Stomach smooth muscle (tissue), 2 donors: Measurements from ENCODE around the gene FTH1.

ENCODE experiments used
- H3K27ac ChIP-seq: one replicate; pipeline ENCODE4 v1.7.0; 2013; ENCODE audit warnings: mild to moderate bottlenecking, low read length, inconsistent platforms
- H3K27me3 ChIP-seq, 2 donors: one replicate each; pipeline ENCODE4 v1.7.0; 2013; ENCODE audit warnings: low read length in 2 of 2; ENCODE audit not compliant: insufficient read depth in 2 of 2, control insufficient read depth in 1 of 2
- H3K36me3 ChIP-seq, 2 donors: one replicate each; pipeline ENCODE4 v1.7.0; 2013; ENCODE audit warnings: low read length in 2 of 2; ENCODE audit not compliant: control insufficient read depth in 2 of 2, insufficient read depth in 2 of 2
- H3K4me1 ChIP-seq: one replicate; pipeline ENCODE4 v1.7.0; 2013; ENCODE audit warnings: low read length; ENCODE audit not compliant: control insufficient read depth, insufficient read depth
- H3K4me3 ChIP-seq, 2 donors: one replicate each; pipeline ENCODE4 v1.7.0; 2013; ENCODE audit warnings: low read length in 2 of 2
- H3K9ac ChIP-seq, 2 donors: one replicate each; pipeline ENCODE4 v1.7.0; 2013; ENCODE audit warnings: low read length in 2 of 2, mild to moderate bottlenecking in 1 of 2
- H3K9me3 ChIP-seq, 2 donors: one replicate each; pipeline ENCODE4 v1.7.0; 2013; ENCODE audit warnings: low read length in 2 of 2; ENCODE audit not compliant: control insufficient read depth in 2 of 2
- donor health status: healthy.
- donor health status: Pancreatic carcinoma.

Gene FTH1

GRCh38 chr11:61946894-61947293 is 20.5 kb downstream of the FTH1 start:
- no peaks in the 10 kb centered on the region for H3K9me3 ChIP-seq
- no peaks in the 10 kb centered on the region for H3K27me3 ChIP-seq
- H3K36me3 ChIP-seq: no peaks in the 10 kb centered on the region
- no peak overlapping the region for H3K4me3 ChIP-seq
- H3K27ac ChIP-seq: no peak overlapping the region
- no peak overlapping the region for H3K9ac ChIP-seq
- peaks cover 17% of the 10 kb centered on the region for H3K4me1 ChIP-seq

GRCh38 chr11:61945191-61945590 is 22.2 kb downstream of the FTH1 start:
- no peaks in the 10 kb centered on the region for H3K27me3 ChIP-seq
- H3K9me3 ChIP-seq: no peaks in the 10 kb centered on the region
- H3K4me1 ChIP-seq: peaks cover 17% of the 10 kb centered on the region
- no peak overlapping the region for H3K27ac ChIP-seq
- H3K9ac ChIP-seq: no peak overlapping the region
- H3K36me3 ChIP-seq: no peaks in the 10 kb centered on the region
- no peak overlapping the region for H3K4me3 ChIP-seq

GRCh38 chr11:61940466-61940865 is 27.0 kb downstream of the FTH1 start:
- H3K4me3 ChIP-seq: no peak overlapping the region

GRCh38 chr11:61935861-61936260 is 31.6 kb downstream of the FTH1 start:
- no peaks in the 10 kb centered on the region for H3K27me3 ChIP-seq
- no peak overlapping the region for H3K4me3 ChIP-seq
- H3K27ac ChIP-seq: no peak overlapping the region
- H3K36me3 ChIP-seq: no peaks in the 10 kb centered on the region
- H3K4me1 ChIP-seq: no peaks in the 10 kb centered on the region
- no peaks in the 10 kb centered on the region for H3K9me3 ChIP-seq
- H3K9ac ChIP-seq: no peak overlapping the region

More at GRCh38 chr11:61940466-61940865, 27.0 kb downstream of the FTH1 start:
- no peaks in the 10 kb centered on the region for H3K9me3 ChIP-seq
- no peaks in the 10 kb centered on the region for H3K4me1 ChIP-seq
- no peak overlapping the region for H3K9ac ChIP-seq
- H3K27ac ChIP-seq: no peak overlapping the region
- H3K27me3 ChIP-seq: no peaks in the 10 kb centered on the region
- H3K36me3 ChIP-seq: no peaks in the 10 kb centered on the region

GRCh38 chr11:61930933-61931332 is 36.5 kb downstream of the FTH1 start:
- Histone ChIP-seq H3K4me3 (no peak overlapping the region), H3K36me3 (no peaks in the 10 kb centered on the region), H3K27ac (no peak overlapping the region), H3K27me3 (no peaks in the 10 kb centered on the region), H3K9me3 (no peaks in the 10 kb centered on the region), H3K4me1 (no peaks in the 10 kb centered on the region), H3K9ac (no peak overlapping the region)

- no peaks in the 10 kb centered on the region for H3K36me3 ChIP-seq
- H3K27me3 ChIP-seq: no peaks in the 10 kb centered on the region
These were observed 38.8 kb downstream of the FTH1 start for GRCh38 chr11:61928606-61929005.

GRCh38 chr11:61927501-61927900 is 39.9 kb downstream of the FTH1 start:
- Histone ChIP-seq H3K9me3 (no peaks in the 10 kb centered on the region), H3K4me3 (no peak overlapping the region), H3K4me1 (peaks cover 14% of the 10 kb centered on the region), H3K36me3 (no peaks in the 10 kb centered on the region), H3K27ac (no peak overlapping the region), H3K27me3 (peaks cover 0 to 2% of the 10 kb centered on the region in 2 donors), H3K9ac (no peak overlapping the region)

More at GRCh38 chr11:61928606-61929005, 38.8 kb downstream of the FTH1 start:
- no peak overlapping the region for H3K27ac ChIP-seq
- peaks cover 5% of the 10 kb centered on the region for H3K4me1 ChIP-seq
- no peaks in the 10 kb centered on the region for H3K9me3 ChIP-seq
- H3K4me3 ChIP-seq: no peak overlapping the region
- no peak overlapping the region for H3K9ac ChIP-seq

- Histone ChIP-seq H3K27ac (no peak overlapping the region), H3K9ac (no peak overlapping the region), H3K36me3 (no peaks in the 10 kb centered on the region), H3K9me3 (no peaks in the 10 kb centered on the region), H3K4me3 (no peak overlapping the region), H3K4me1 (peaks cover 18% of the 10 kb centered on the region), H3K27me3 (peaks cover 2 to 5% of the 10 kb centered on the region in 2 donors)
These were observed 41.2 kb downstream of the FTH1 start for GRCh38 chr11:61926235-61926634.

GRCh38 chr11:61925736-61926135 is 41.7 kb downstream of the FTH1 start:
- Histone ChIP-seq H3K9me3 (no peaks in the 10 kb centered on the region), H3K27me3 (peaks cover 4 to 6% of the 10 kb centered on the region in 2 donors), H3K4me3 (no peak overlapping the region), H3K9ac (no peak overlapping the region), H3K36me3 (no peaks in the 10 kb centered on the region), H3K4me1 (peaks cover 20% of the 10 kb centered on the region), H3K27ac (no peak overlapping the region)

GRCh38 chr11:61924064-61924455 is 43.4 kb downstream of the FTH1 start:
- peaks cover 10% of the 10 kb centered on the region in 2 donors for H3K27me3 ChIP-seq
- peaks cover 30% of the 10 kb centered on the region for H3K4me1 ChIP-seq
- no peaks in the 10 kb centered on the region for H3K36me3 ChIP-seq
- H3K4me3 ChIP-seq: no peak overlapping the region
- H3K9me3 ChIP-seq: no peaks in the 10 kb centered on the region
- peak overlapping the region; percentile 71 for H3K27ac ChIP-seq
- peak overlapping the region; percentile 25 to 47 for H3K9ac ChIP-seq

- Histone ChIP-seq H3K4me3 (no peak overlapping the region), H3K27ac (peak overlapping the region; percentile 71), H3K36me3 (no peaks in the 10 kb centered on the region), H3K9ac (peak overlapping the region in 1 of 2 donors; percentile 25), H3K27me3 (peaks cover 10% of the 10 kb centered on the region in 2 donors), H3K9me3 (no peaks in the 10 kb centered on the region), H3K4me1 (peaks cover 33% of the 10 kb centered on the region)
These were observed 44.0 kb downstream of the FTH1 start for GRCh38 chr11:61923166-61924063.
